Esophagus squamous epithelium (tissue), 5 donors: ENCODE measurements around the gene MYCBP2. TPM values are rescaled to one million over a fixed set of nuclear protein-coding genes. Genes with fewer than 3 reads are reported as not detected.
A peak's percentile ranks its signal among the peaks of the same experiment; 100 is the strongest.
"Not testable (repeated sequence)": the region's sequence is repeated elsewhere in the genome, so short reads cannot be mapped to it uniquely, and the experiment has no call there.

ENCODE experiments used
- DNase-seq: peaks from one replicate; lab custom pipeline; 2025; lab: John Stamatoyannopoulos, UW
- H3K27ac ChIP-seq, 4 donors: fragments of 200-600 bp; sonication (generic); one replicate each; pipeline ENCODE4 v1.5.1; 2016 to 2019; ENCODE audit warnings: mild to moderate bottlenecking in 1 of 4
- H3K27me3 ChIP-seq, 4 donors: fragments of 200-600 bp; sonication (generic); 1 replicate in 3 of 4; 2 replicates in 1 of 4; pipeline versions ENCODE4 v1.5.1 to v1.6.0; 2017 to 2021; ENCODE audit warnings: antibody characterized with exemption in 1 of 4
- H3K36me3 ChIP-seq, 3 donors: fragments of 200-600 bp; sonication (generic); one replicate each; pipeline ENCODE4 v1.5.1; 2016 to 2019
- H3K4me1 ChIP-seq, 3 donors: fragments of 200-600 bp; sonication (generic); one replicate each; pipeline ENCODE4 v1.5.1; 2017 to 2019
- H3K4me3 ChIP-seq, 4 donors: fragments of 200-600 bp; sonication (generic); 1 replicate in 3 of 4; 2 replicates in 1 of 4; pipeline ENCODE4 v1.5.1; 2016 to 2019; ENCODE audit warnings: mild to moderate bottlenecking in 2 of 4, moderate library complexity in 1 of 4
- H3K9me3 ChIP-seq, 3 donors: fragments of 200-600 bp; sonication (generic); one replicate each; pipeline ENCODE4 v1.5.1; 2016 to 2019
- POLR2A ChIP-seq, 4 donors: fragments of 450-650 bp; IDR thresholded peaks; one replicate each; pipeline ENCODE4 v1.6.1; 2017; ENCODE audit warnings: antibody characterized with exemption in 4 of 4, mild to moderate bottlenecking in 4 of 4, moderate library complexity in 3 of 4
- WGBS, 2 donors: methylation state at CpG; one replicate each; pipeline ENCODE4 v1.1.5; 2018; 5-methylcytosine and 5-hydroxymethylcytosine counted together
- intact Hi-C: fragments of 100-400 bp; cut with DNase I; formaldehyde crosslinking; loops from one replicate; pipeline ENCODE4 v1.15.0; 2022
- total RNA-seq, 4 donors: library from RNA; depleted of rRNA; stranded (reverse); fragments of >200 nt; gene quantifications; one replicate each; pipeline ENCODE4 v1.1.0, GENCODE V29; 2016
- TF ChIP-seq, protein P1 (sequence below), 6 experiments: fragments of 450-650 bp in 4 of 6; fragments of 200-600 bp in 2 of 6; sonication (generic) in 2 of 6; IDR thresholded peaks; one replicate each; pipeline ENCODE4 v1.5.1; 2016 to 2019; ENCODE audit warnings: antibody characterized with exemption in 6 of 6, mild to moderate bottlenecking in 4 of 6, moderate library complexity in 4 of 6
- donor health status: DM: yes; HTN: yes; CAD: no.

MYCBP2 gene
- total RNA-seq, 4 donors from 2014 or later: 80.9 to 167 (median 130) TPM

DNA sequence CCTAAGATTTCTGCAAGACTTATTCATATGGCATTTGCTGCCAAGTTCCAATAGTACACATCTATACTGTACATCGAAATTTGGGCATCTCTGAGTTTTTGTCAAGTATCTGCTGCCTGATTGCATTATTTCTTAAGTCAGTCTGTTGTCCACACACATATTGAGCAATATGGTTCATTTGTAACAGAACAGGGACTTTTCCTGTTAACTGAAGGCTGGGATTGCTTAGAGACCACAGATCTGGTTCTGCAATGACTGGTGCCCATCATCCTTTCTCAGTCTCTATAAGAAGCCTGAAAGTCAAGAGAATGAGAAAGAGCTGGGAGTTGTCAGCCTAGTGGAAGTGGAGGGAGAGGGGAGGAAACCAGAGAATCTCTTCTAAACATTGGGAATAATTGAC is 22.5 kb upstream of the MYCBP2 start:
- 71 to 74% methylated on average over 1 of the region's 1 CpG for WGBS, 2 donors
- TF ChIP-seq, protein P1, sequence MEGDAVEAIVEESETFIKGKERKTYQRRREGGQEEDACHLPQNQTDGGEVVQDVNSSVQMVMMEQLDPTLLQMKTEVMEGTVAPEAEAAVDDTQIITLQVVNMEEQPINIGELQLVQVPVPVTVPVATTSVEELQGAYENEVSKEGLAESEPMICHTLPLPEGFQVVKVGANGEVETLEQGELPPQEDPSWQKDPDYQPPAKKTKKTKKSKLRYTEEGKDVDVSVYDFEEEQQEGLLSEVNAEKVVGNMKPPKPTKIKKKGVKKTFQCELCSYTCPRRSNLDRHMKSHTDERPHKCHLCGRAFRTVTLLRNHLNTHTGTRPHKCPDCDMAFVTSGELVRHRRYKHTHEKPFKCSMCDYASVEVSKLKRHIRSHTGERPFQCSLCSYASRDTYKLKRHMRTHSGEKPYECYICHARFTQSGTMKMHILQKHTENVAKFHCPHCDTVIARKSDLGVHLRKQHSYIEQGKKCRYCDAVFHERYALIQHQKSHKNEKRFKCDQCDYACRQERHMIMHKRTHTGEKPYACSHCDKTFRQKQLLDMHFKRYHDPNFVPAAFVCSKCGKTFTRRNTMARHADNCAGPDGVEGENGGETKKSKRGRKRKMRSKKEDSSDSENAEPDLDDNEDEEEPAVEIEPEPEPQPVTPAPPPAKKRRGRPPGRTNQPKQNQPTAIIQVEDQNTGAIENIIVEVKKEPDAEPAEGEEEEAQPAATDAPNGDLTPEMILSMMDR (IDR thresholded peaks at IDR 0.05): no peak
- TF ChIP-seq POLR2A (IDR thresholded peaks at IDR 0.05): no peak
- H3K9me3 ChIP-seq: no peaks in the 10 kb centered on the region
- H3K4me1 ChIP-seq: peaks cover 0 to 17% (median 0%) of the 10 kb centered on the region in 3 donors
- H3K4me3 ChIP-seq: no peak overlapping the region
- H3K27ac ChIP-seq: no peak overlapping the region
- H3K27me3 ChIP-seq: no peaks in the 10 kb centered on the region
- no peaks in the 10 kb centered on the region for H3K36me3 ChIP-seq
- intact Hi-C loops: no loop called here
- no peak for DNase-seq

DNA sequence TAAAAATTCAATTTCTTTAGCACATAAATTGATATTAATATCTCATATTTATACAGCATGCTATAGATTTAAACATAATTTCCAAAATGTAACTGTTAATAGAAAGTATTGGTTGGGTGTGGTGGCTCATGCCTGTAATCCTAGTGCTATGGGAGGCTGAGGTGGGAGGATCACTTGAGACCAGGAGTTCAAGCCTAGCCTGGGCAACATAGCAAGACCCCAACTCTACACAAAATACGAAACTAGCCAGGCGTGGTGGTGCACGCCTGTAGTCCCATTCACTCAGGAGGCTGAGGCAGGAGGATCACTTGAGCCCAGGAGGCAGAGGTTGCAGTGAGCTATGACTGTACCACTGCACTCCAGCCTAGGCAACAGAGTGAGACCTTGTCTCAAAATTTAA is 20.5 kb upstream of the MYCBP2 start:
- H3K27ac ChIP-seq, H3K4me3 ChIP-seq, H3K9me3 ChIP-seq, H3K27me3 ChIP-seq, intact Hi-C loops, H3K36me3 ChIP-seq, DNase-seq: not testable (repeated sequence)
- 93 to 97% methylated on average over 3 of the region's 3 CpGs for WGBS, 2 donors
- H3K4me1 ChIP-seq: peaks cover 0 to 17% (median 0%) of the 10 kb centered on the region in 3 donors

DNA sequence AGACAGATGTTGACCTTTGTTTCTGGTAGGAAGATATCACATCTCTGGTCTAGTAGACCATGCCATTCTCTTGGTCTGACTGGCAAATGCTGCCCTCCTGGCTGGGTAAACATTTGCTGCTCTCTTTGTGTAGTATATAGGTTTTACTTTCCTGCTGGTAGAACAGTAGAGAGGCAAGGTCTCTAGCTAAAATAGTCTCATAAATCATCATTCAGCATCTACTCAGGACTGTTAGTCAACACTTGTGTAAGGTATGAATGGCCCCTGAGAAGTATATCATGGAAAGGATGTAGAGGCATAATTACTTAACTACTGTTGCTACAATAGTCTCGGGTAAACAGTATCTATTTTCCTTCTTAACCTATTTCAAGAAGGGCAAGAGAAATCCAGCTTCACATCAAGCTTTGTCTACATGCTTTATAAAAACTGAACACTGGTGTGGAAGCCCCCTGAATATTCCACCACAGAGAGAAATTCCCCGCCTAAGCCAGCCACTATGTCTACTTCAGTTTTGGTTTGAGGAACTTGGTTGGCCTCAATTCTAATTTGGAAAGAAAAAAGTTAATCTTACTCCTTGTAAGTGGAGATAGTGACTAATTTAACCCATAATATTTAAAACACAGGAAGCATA is 18.4 kb upstream of the MYCBP2 start:
- H3K27me3 ChIP-seq: no peaks in the 10 kb centered on the region
- intact Hi-C loops: no loop called here
- 64 to 65% methylated on average over 2 of the region's 2 CpGs for WGBS, 2 donors
- H3K4me3 ChIP-seq: no peak overlapping the region
- H3K9me3 ChIP-seq: no peaks in the 10 kb centered on the region
- no peaks in the 10 kb centered on the region for H3K36me3 ChIP-seq
- TF ChIP-seq, protein P1 (IDR thresholded peaks at IDR 0.05): no peak
- TF ChIP-seq POLR2A (IDR thresholded peaks at IDR 0.05): no peak
- no peak for DNase-seq
- H3K4me1 ChIP-seq: peaks cover 0 to 9% (median 0%) of the 10 kb centered on the region in 3 donors
- no peak overlapping the region for H3K27ac ChIP-seq

DNA sequence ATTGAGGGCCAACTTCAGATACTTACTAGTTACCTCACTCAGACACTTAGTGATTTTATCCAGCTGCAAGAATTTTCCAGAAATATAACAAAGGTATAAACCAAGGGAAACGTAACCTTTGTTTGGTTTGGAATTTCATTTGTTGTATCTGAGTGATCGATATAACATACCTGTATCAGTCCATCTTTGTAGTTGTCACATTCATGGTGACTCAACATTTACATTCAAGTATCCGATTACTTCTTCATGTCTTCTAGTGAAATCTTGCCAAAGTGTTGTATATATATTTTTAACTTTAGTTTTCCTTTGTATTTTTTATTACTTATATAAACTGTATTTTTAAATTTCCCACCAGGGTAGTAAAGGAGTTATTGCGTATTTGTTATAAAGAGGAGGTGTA is 16.9 kb upstream of the MYCBP2 start:
- no peaks in the 10 kb centered on the region for H3K27me3 ChIP-seq
- H3K9me3 ChIP-seq: no peaks in the 10 kb centered on the region
- WGBS, 2 donors: 79 to 80% methylated on average over 4 of the region's 4 CpGs
- TF ChIP-seq, protein P1 (IDR thresholded peaks at IDR 0.05): no peak
- no peak for TF ChIP-seq POLR2A (IDR thresholded peaks at IDR 0.05)
- H3K4me3 ChIP-seq: no peak overlapping the region
- peaks cover 0 to 21% (median 4%) of the 10 kb centered on the region in 3 donors for H3K4me1 ChIP-seq
- no peak for DNase-seq
- H3K27ac ChIP-seq: no peak overlapping the region
- H3K36me3 ChIP-seq: no peaks in the 10 kb centered on the region
- intact Hi-C loops: no loop called here

DNA sequence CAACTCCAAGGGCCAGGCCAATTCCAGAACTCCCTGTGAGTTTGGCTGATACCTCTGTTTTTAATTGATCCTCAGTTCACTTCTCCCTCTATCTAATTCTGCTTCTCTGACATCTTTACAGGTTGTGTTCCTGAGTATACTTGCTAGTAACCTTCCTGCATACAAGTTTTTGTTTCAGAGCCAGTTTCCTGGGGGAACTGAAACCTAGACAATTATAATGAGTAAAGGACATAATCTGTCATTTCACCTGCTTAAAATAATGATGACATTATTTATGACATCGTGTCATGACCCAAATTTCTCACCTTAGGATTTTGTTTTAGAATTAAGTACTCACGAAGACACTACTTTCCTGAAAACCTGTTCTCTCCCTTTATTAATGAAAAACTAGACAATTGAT is 12.5 kb upstream of the MYCBP2 start:
- H3K4me3 ChIP-seq: no peak overlapping the region
- no peaks in the 10 kb centered on the region for H3K9me3 ChIP-seq
- peak overlapping the region; percentile 10 to 65 (median 38) for H3K27ac ChIP-seq
- 71 to 74% methylated on average over 2 of the region's 2 CpGs for WGBS, 2 donors
- no peak for DNase-seq
- no peak for TF ChIP-seq POLR2A (IDR thresholded peaks at IDR 0.05)
- no peaks in the 10 kb centered on the region for H3K36me3 ChIP-seq
- H3K4me1 ChIP-seq: peaks cover 0 to 26% (median 5%) of the 10 kb centered on the region in 3 donors
- H3K27me3 ChIP-seq: no peaks in the 10 kb centered on the region
- intact Hi-C loops: no loop called here

DNA sequence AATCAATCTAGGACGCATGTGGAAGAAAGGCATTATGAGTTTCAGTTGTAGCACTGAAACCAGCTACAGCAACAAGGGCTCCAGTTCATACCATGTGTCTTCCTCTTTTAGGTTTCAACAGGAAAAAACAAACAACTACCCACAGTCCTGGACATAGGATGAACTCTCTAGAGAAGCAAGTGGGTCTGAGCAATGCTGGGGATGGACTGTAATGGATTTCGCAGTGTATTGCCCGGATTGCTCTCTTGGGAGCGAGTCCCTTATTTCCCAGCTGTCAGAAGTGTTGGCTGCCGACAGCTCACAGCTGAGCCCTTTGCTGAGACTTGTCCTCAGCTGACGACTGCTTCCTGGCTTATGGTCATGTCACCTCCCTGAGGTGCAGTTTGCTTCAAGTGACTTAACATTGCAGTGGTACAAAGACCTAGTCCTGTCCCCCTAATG is 12.1 kb upstream of the MYCBP2 start:
- Histone ChIP-seq H3K36me3 (no peaks in the 10 kb centered on the region), H3K9me3 (no peaks in the 10 kb centered on the region), H3K27ac (peak overlapping the region; percentile 10 to 65 (median 38)), H3K27me3 (no peaks in the 10 kb centered on the region), H3K4me1 (peaks cover 0 to 26% (median 5%) of the 10 kb centered on the region in 3 donors), H3K4me3 (no peak overlapping the region)
- no peak for DNase-seq
- intact Hi-C loops: no loop called here
- TF ChIP-seq, protein P1 (IDR thresholded peaks at IDR 0.05): no peak
- TF ChIP-seq POLR2A (IDR thresholded peaks at IDR 0.05): no peak
- WGBS, 2 donors: 35 to 39% methylated on average over 6 of the region's 6 CpGs
